IPS-15b (cell line): ENCODE measurements around the gene HSD17B10.
A peak's percentile ranks its signal among the peaks of the same experiment; 100 is the strongest.
"Not testable (repeated sequence)": the region's sequence is repeated elsewhere in the genome, so short reads cannot be mapped to it uniquely, and the experiment has no call there.

Source experiments
- H3K27me3 ChIP-seq: one replicate; pipeline ENCODE4 v1.6.1; 2013; ENCODE audit warnings: low read length; ENCODE audit not compliant: control insufficient read depth, insufficient read depth
- H3K36me3 ChIP-seq: one replicate; pipeline ENCODE4 v1.6.1; 2013; ENCODE audit warnings: low read length; ENCODE audit not compliant: control insufficient read depth, insufficient read depth
- H3K4me1 ChIP-seq: one replicate; pipeline ENCODE4 v1.6.1; 2013; ENCODE audit warnings: mild to moderate bottlenecking, low read length; ENCODE audit not compliant: control insufficient read depth, insufficient read depth
- H3K4me3 ChIP-seq: one replicate; pipeline ENCODE4 v1.5.1; 2013; ENCODE audit warnings: low read depth, low read length
- H3K9ac ChIP-seq: one replicate; pipeline ENCODE4 v1.6.1; 2013; ENCODE audit warnings: low read depth, mild to moderate bottlenecking, low read length
- H3K9me3 ChIP-seq: one replicate; pipeline ENCODE4 v1.6.1; 2013; ENCODE audit warnings: mild to moderate bottlenecking, low read length; ENCODE audit not compliant: control insufficient read depth, insufficient read depth

HSD17B10 gene

DNA sequence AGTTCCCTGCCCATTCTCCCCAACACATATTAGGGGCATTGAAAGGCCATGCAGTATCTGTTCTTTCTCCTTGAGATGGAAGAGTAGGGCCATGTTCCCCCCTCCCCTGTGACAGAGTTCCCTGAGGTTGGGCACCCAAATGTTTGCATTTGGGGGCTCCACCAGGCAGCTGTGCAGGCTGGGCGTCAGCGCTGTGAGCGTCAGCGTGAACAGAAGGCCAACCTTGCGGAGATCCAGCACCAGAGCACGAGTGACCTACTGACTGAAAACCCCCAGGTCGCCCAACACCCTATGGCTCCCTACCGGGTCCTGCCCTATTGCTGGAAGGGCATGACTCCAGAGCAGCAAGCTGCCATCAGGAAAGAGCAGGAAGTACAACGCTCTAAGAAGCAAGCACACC, 3.9 kb downstream of the HSD17B10 start:
- Histone ChIP-seq H3K9ac (no peak overlapping the region), H3K27me3 (no peaks in the 10 kb centered on the region), H3K4me1 (peaks cover 5% of the 10 kb centered on the region), H3K9me3 (no peaks in the 10 kb centered on the region), H3K36me3 (peaks cover 10% of the 10 kb centered on the region), H3K4me3 (no peak overlapping the region)

DNA sequence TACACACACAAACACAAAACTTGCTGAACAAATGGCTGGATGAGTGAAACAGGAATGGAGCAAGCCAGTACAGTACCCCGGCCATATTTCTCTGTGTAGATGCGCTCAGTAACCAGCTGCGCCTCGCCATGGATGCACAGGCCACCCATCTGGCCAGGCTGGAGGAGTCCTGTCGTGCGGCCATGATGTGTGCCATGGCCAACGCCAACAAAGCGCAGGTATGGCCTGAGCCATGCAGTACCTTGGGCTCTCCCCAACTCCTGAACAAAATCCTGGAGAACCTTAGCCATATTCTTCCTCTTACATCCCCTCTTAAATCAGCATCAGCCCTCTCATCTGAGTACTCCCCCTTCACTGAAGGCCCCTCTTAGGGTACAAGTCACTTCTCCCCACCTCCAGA, 4.4 kb downstream of the HSD17B10 start:
- Histone ChIP-seq H3K4me3 (no peak overlapping the region), H3K9me3 (no peaks in the 10 kb centered on the region), H3K36me3 (peaks cover 10% of the 10 kb centered on the region), H3K27me3 (no peaks in the 10 kb centered on the region), H3K9ac (no peak overlapping the region), H3K4me1 (peaks cover 3% of the 10 kb centered on the region)

DNA sequence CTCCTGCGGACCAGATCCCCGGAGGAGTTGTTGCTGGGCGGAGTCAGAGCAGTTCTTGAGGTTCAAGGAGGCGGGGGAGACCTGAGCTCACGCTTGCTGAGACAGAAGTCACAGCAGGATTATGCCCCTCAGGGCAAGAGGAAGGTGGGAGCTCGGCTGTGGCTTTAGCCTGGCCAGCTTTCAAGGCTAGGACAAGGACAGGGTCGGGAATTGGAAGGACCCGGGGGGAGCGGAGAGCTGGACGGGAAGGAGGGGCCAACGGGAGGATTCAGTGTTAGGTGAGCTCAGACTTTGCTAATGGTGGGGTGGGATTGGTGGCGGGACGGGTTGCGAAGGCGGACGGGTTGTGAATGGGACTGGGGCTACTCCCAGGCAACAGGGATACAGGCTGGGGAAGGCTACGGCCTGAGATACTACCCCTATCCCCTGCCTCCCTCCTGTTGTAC, 11.3 kb downstream of the HSD17B10 start, which contains the start of gene RIBC1:
Gene RIBC1 (plus strand): TSS at position 13 of the 446 bp plus-strand sequence. CDS start 3,404 bp downstream, outside the sequence.
- Histone ChIP-seq H3K27me3 (no peaks in the 10 kb centered on the region), H3K4me1 (peaks cover 7% of the 10 kb centered on the region), H3K9me3 (no peaks in the 10 kb centered on the region), H3K4me3 (peak within 1 kb of the TSS; percentile 80), H3K36me3 (peaks cover 3% of the 10 kb centered on the region), H3K9ac (peak within 1 kb of the TSS; percentile 94)

DNA sequence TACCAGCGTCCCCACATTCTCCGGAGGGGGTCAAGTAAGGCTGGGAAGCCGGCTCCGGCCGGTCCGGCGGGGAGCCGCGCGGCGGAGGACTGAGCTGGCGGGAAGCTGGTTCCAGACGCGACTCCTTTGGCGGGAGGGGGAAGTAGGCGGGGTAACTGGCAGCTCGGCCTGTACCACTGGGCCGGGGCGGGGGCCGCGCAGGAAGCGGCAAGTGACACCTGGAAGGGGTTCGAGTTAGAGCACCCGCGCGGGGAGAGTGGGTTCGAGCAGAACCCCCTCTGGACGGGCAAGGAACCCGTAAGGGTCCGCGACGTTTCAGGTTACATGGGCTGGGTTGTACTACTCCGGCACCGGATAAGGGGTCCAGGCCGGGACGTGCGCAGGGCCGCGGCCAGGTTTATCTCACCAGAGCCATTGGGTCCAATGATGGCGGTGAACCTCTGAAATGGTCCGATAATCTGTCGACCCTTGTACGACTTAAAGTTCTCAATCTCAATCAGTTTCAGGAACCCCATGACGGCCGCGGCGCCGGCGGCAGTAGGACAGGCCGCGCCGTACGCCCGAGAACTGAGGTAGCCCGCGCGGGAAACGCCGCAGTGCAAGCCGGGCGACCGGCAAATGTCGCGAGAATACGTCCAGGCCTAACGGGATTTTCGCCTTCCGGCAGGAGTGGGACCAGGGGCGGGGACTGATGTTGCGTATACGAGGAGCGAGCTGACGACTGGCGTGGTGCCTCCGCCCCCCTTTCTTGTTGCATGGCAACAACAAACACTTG, 11.9 kb downstream of the HSD17B10 start, which contains the start of gene SMC1A:
Gene SMC1A (minus strand): TSS at position 569 of the 775 bp plus-strand sequence. CDS start 54 bp downstream, at position 515.
- H3K36me3 ChIP-seq: peaks cover 3% of the 10 kb centered on the region
- H3K4me1 ChIP-seq: peaks cover 7% of the 10 kb centered on the region
- H3K9me3 ChIP-seq: no peaks in the 10 kb centered on the region
- no peaks in the 10 kb centered on the region for H3K27me3 ChIP-seq
- peak within 1 kb of the TSS; percentile 80 for H3K4me3 ChIP-seq
- H3K9ac ChIP-seq: peak within 1 kb of the TSS; percentile 94

DNA sequence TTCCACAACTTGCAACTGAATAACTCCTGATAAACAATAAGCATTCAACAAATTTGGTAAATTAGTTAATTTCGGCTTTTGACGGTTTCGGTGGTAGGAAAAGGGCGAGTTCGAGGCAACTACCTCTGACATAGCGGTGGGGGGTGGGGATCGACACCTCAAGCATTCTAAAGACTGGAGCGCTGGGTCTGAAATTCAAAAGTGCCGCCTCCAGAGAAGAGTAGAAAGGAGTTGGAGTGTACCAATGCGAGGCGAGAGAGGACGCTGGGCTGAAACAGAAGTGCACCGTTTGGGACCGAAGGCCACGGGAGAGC, 12.4 kb downstream of the HSD17B10 start:
- no peaks in the 10 kb centered on the region for H3K9me3 ChIP-seq
- H3K4me1 ChIP-seq: peaks cover 7% of the 10 kb centered on the region
- H3K9ac ChIP-seq: peak overlapping the region; percentile 94
- H3K36me3 ChIP-seq: peaks cover 3% of the 10 kb centered on the region
- no peaks in the 10 kb centered on the region for H3K27me3 ChIP-seq
- H3K4me3 ChIP-seq: peak overlapping the region; percentile 80

GRCh38 chrX:53421125-53421524, 13.0 kb downstream of the HSD17B10 start:
- Histone ChIP-seq H3K27me3 (no peaks in the 10 kb centered on the region), H3K9me3 (no peaks in the 10 kb centered on the region), H3K4me3 (peak overlapping the region; percentile 80), H3K4me1 (peaks cover 7% of the 10 kb centered on the region), H3K9ac (peak overlapping the region; percentile 94), H3K36me3 (peaks cover 3% of the 10 kb centered on the region)

DNA sequence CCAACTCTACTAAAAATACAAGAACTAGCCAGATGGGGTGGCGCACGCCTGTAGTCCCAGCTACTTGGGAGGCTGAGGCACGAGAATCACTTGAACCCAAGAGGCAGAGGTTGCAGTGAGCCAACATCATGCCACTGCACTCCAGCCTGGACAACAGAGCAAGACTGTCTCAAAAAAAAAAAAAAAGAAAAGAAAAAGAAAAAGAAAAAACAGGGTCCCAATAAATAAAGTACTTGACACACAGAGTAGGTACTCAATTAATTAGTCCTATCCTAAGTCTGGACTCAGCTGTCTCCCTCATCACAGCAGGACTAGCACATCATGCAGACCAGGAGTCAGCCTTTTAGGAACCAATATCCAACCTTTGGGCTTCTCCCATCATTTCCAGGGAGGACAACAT, 13.8 kb downstream of the HSD17B10 start:
- H3K36me3 ChIP-seq, H3K27me3 ChIP-seq, H3K9me3 ChIP-seq, H3K9ac ChIP-seq, H3K4me1 ChIP-seq, H3K4me3 ChIP-seq: not testable (repeated sequence)

GRCh38 chrX:53412446-53412845, 21.7 kb downstream of the HSD17B10 start:
- no peak overlapping the region for H3K9ac ChIP-seq
- no peaks in the 10 kb centered on the region for H3K27me3 ChIP-seq
- H3K9me3 ChIP-seq: peaks cover 7% of the 10 kb centered on the region
- no peak overlapping the region for H3K4me3 ChIP-seq
- peaks cover 36% of the 10 kb centered on the region for H3K36me3 ChIP-seq
- no peaks in the 10 kb centered on the region for H3K4me1 ChIP-seq

- Histone ChIP-seq H3K4me3 (no peak overlapping the region), H3K4me1 (peaks cover 2% of the 10 kb centered on the region), H3K27me3 (no peaks in the 10 kb centered on the region), H3K9me3 (no peaks in the 10 kb centered on the region), H3K9ac (no peak overlapping the region), H3K36me3 (peaks cover 30% of the 10 kb centered on the region)
These were observed 30.6 kb downstream of the HSD17B10 start for GRCh38 chrX:53403535-53403934.

GRCh38 chrX:53398216-53398615, 36.0 kb downstream of the HSD17B10 start:
- Histone ChIP-seq H3K9ac (no peak overlapping the region), H3K36me3 (peaks cover 11% of the 10 kb centered on the region), H3K4me3 (no peak overlapping the region), H3K9me3 (peaks cover 3% of the 10 kb centered on the region), H3K27me3 (no peaks in the 10 kb centered on the region), H3K4me1 (peaks cover 2% of the 10 kb centered on the region)

DNA sequence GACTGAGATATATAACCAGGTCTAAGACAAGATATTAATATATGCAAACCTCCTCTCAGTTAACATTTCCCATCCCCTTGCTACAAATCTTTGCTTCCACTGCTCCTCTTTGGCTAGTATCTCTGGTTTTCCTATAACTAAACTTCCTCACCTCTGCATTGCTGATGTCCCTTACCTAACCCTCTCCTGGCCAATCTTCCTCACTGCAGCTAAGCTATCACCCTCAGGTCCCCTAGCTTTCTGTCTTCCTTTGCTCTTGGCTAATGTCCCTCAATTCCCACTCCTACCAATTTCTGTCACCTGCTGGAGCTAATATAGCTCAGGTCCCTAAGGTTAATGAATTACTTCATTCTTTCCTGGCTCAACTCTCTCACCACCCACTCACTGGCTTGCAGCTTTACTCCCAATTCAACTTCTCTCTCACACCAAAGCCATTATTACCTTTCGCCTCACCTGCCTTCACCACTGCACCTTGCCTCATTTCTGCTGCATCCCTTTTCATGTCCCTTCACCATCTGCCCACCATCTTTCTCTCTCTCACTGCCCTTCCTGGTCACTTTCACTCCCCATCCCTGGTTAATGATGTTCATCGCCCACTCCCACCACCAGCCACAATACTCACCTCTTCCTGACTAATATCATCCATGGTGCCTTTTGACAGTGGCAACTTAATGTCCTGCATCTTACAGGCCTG, 38.4 kb downstream of the HSD17B10 start:
- no peaks in the 10 kb centered on the region for H3K27me3 ChIP-seq
- H3K9me3 ChIP-seq: peaks cover 3% of the 10 kb centered on the region
- no peak overlapping the region for H3K9ac ChIP-seq
- no peaks in the 10 kb centered on the region for H3K4me1 ChIP-seq
- H3K36me3 ChIP-seq: peaks cover 10% of the 10 kb centered on the region
- H3K4me3 ChIP-seq: no peak overlapping the region
